Activated CD4-positive, alpha-beta T cell treated with anti-CD3 and anti-CD28 coated beads for 4 hours (primary cell): ENCODE measurements around the gene HSD11B2.
"Not testable (repeated sequence)": the region's sequence is repeated elsewhere in the genome, so short reads cannot be mapped to it uniquely, and the experiment has no call there.

Source experiments
- DNase-seq, 2 donors: peaks; one replicate each; pipeline ENCODE4 v3.0.0-alpha.2; 2020

HSD11B2 gene

GRCh38 chr16:67397036-67397801 is 33.7 kb upstream of the HSD11B2 start:
- no peak for DNase-seq

- no peak for DNase-seq
These were observed 32.9 kb upstream of the HSD11B2 start for GRCh38 chr16:67397812-67398545.

DNA sequence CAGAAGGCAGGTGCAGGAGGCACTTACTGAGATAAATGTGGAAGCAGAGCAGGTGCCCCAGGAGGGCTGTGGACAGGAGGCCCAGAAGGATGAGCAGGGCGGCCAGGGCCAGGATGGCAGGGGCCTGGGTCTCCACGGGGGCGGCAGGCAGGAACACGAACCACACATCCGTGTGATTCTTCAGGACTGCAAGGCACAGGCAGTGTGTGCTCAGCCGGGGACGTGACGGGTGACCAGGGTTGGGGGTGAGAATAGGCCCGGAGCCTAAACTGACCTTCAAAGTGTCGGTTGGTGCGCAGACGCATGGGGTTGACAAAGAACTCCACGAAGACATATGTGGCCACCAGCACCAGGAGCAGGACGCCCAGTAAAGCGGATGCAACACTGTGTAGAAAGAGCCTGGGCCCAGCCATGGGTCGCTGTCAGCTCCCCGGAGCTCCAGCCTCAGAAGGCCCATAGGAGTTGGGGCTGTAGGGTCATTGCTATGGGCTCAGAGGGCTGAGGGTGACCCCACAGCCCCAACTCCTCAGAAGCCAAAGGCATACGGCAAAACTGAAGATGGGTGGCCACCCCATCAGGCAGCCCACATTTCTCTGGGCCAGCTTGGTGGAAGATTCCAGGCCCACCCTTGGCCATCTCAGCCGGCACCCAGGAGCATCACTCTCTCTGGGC is 32.2 kb upstream of the HSD11B2 start:
- DNase-seq = no peak

DNA sequence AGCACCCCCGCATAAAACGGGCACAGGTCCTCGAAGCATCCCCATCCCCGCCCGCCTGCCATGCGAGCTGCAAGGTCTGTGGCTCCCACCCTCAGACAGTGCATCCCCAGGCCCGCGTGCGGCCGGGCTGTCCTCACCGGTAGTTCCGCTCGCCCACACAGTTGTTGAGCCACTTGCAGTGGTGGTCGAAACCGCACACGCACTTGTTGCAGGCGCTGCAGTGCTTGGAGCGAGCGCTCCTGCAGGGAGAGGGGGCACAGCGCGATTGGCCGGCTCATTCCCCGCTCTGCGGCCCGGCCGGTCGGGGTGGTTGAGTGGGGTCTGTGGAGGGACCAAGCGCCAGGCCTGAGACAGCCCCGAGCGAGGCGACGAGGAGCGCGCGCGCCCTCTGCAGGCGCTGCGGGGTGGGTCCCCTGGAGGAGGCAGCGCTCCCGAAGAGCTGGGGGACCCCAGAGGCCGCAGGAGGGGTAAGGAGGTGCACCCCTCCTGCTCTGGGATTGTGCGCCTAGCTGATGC is 31.6 kb upstream of the HSD11B2 start:
- DNase-seq = peak; percentile 14 to 31

- DNase-seq = no peak
These were observed 30.9 kb upstream of the HSD11B2 start for GRCh38 chr16:67399749-67400704.

DNA sequence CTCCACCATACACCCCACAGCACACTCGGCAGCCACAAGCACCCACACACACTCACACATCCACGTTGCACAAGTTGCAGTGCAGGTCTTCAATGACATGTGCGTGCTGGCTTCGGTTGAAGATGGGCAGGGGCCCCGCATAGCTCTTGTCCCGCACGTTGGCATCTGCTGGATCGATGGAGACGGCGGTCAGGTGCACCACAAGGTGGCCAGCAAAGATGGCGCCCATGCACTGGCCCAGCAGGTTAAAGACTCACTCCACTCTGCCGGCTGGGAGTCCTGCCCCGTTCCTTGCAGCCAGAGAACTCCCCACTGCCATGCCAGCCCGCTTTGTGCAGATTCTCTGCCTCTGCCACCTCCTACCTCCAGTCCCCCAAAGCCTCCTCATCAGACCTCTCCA is 30.0 kb upstream of the HSD11B2 start:
- no peak for DNase-seq

- no peak for DNase-seq
These were observed 26.9 kb upstream of the HSD11B2 start for GRCh38 chr16:67403976-67404555.

DNA sequence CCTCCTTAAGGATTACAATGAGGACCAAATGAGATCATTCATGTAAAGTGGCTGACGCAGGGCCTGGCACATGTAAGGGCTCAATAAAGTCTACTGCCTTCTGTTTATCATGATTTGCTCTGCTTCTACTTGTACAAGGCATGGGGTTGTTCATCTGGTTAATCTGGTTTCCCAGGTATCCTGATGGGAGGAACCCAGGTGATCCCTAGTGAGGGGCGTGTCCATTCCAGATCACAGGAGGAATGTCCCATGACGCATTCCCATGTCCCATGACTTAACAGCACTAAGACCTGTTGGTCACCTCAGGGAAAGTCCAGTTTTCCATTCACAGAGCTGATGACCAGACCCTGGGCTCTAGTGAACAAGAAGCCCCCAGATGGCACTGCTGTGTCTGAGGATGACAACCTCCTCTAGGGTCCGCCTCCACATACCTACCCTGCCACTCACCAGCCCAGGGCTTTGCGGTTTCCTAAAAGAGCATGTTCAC is 26.1 kb upstream of the HSD11B2 start:
- DNase-seq = no peak

- DNase-seq = no peak
These were observed 25.6 kb upstream of the HSD11B2 start for GRCh38 chr16:67405336-67405735.

GRCh38 chr16:67406111-67406971 is 24.6 kb upstream of the HSD11B2 start:
- DNase-seq = no peak

- no peak for DNase-seq
These were observed 23.6 kb upstream of the HSD11B2 start for GRCh38 chr16:67407176-67407787.

GRCh38 chr16:67407788-67408452 is 23.0 kb upstream of the HSD11B2 start:
- DNase-seq = no peak

- no peak for DNase-seq
These were observed 21.3 kb upstream of the HSD11B2 start for GRCh38 chr16:67409631-67410030.

DNA sequence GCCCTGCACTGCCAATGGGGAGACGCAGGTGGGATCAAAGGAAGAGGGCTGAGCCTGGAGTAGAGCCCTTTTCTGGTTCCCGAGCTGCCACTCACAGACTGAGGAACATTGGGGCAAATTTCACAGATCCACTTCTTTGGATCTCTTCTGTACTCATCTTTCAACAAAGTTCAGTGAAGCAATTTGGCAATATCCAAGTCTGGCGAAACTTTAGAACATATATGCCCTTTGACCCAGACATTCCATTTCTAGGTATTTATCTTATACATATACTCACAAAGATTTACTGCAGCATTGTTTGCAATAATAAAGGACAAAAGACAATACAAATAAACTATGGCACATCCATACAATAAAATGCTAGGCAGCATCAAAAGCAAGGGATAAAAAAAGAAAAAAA is 19.6 kb upstream of the HSD11B2 start:
- no peak for DNase-seq

DNA sequence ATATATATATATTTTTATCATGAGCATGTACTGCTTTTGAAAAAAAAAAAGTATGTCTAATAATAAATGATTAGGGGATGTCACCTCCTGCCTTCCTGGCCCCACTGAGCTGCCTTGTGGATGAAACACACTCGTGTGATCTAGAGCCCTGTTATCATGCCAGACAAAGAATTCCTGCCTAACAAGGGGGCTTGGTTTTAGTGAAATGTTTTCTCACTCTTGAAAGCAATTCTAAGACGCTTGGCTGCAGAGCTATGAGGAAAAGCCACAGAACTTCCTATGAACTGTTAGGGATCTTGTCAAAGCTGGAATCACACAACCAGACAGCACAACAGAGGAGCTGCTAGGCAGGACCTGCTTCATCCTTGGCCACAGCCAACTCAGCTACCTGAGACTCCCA is 18.6 kb upstream of the HSD11B2 start:
- DNase-seq = no peak

DNA sequence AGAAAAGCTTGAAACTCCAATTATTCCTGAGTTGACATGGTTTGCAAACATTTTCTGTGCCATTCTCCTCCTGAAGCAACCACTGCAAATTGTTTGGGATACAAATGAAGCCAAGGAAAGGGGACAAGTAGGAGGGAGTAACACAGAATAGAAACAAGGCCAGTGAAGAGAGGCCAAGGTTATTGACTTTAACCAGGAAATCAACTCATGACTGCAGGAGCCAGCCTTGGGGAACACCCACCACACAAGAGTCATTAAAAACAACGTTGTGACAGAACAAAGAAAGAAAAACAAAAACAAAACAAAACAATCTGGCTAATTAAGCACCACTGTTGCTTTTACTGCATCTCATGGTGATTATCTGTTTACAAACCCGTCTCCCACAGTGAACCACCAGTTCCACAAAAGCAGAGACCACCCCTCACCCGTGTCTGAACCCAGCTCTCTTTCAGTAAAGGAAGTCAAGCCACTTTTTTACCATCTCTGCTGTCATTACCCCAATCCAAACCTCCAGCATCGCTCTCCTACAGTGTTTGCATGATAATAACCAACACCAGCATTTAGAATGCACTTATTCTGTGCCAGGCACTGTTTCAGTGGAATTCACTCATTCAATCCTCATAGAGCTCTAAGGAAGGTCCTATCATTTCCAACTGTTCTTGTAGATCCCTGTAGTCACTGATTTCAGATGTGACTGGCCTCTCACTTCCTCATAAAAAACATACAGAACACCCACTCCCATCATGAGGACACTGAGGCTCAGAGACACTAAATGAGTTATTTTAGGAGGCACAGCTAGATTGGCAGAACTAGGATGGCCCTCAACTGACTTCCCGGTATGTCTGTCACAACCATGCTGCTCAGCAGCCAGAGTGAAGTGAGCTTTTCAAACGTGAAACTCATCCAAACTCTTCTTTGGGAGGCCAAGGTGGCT is 16.7 kb upstream of the HSD11B2 start:
- no peak for DNase-seq

GRCh38 chr16:67415421-67415820 is 15.5 kb upstream of the HSD11B2 start:
- DNase-seq = not testable (repeated sequence)
